OCI-LY3 (cell line): ENCODE results near the gene ZNF516.

Source experiments
- CTCF ChIP-seq: fragments of 200-600, 300-600 bp; sonication (generic); IDR thresholded peaks from 2 replicates; pipeline ENCODE4 v1.5.1; 2014; ENCODE audit warnings: antibody characterized with exemption, low read length, low read depth
- EZH2phosphoT487 ChIP-seq: fragments of 200-600 bp; shearing (Covaris generic); IDR thresholded peaks from 2 replicates; pipeline ENCODE4 v1.6.1; 2018; ENCODE audit warnings: antibody characterized with exemption, mixed run types, low read depth

GRCh38 chr18:76452357-76452756 is 42.7 kb downstream of the ZNF516 start:
- no peak for TF ChIP-seq CTCF
- TF ChIP-seq EZH2phosphoT487, result no peak
